ENCODE results near the gene IL12A.

The IL12A gene

GRCh38 chr3:160010578-160010977, 21.9 kb downstream of the IL12A start:
- no peak for TF ChIP-seq CTCF (IDR thresholded peaks at IDR 0.05; ENCODE audit: borderline replicate concordance, insufficient read depth, low read depth, low read length)
- H3K4me3 ChIP-seq (ENCODE audit: low read depth, low read length), result no peak overlapping the region

GRCh38 chr3:160012108-160012507, 23.5 kb downstream of the IL12A start:
- no peak overlapping the region for H3K4me3 ChIP-seq (ENCODE audit: low read depth, low read length)
- TF ChIP-seq CTCF (IDR thresholded peaks at IDR 0.05; ENCODE audit: borderline replicate concordance, insufficient read depth, low read depth, low read length), result no peak

DNA sequence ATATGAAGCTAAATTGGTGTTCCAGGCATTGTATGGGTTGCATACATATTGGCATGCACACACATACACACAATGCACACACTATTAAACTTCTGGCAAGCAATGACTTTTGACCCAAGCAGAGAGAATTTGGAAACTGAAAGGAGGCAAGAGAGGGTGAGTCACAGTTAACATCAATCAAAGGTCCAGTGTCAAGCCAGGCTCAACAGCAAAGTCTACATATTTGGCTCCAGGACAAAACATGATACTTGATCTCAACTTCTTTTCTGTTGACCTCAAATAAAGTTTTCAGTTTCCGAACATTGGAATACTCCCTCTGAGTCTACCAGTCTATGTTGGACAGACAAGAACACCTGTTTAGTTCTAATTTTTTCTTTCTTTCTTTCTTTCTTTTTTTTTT, 28.3 kb downstream of the IL12A start:
- no peak for TF ChIP-seq CTCF (IDR thresholded peaks at IDR 0.05; ENCODE audit: borderline replicate concordance, insufficient read depth, low read depth, low read length)
- no peak overlapping the region for H3K4me3 ChIP-seq (ENCODE audit: low read depth, low read length)

- no peak for TF ChIP-seq CTCF (IDR thresholded peaks at IDR 0.05; ENCODE audit: borderline replicate concordance, insufficient read depth, low read depth, low read length)
- H3K4me3 ChIP-seq (ENCODE audit: low read depth, low read length), result no peak overlapping the region
These were observed 30.3 kb downstream of the IL12A start for GRCh38 chr3:160018959-160019358.

GRCh38 chr3:160020057-160020711, 31.5 kb downstream of the IL12A start:
- TF ChIP-seq CTCF (IDR thresholded peaks at IDR 0.05; ENCODE audit: borderline replicate concordance, insufficient read depth, low read depth, low read length), result no peak
- H3K4me3 ChIP-seq (ENCODE audit: low read depth, low read length), result no peak overlapping the region

- no peak for TF ChIP-seq CTCF (IDR thresholded peaks at IDR 0.05; ENCODE audit: borderline replicate concordance, insufficient read depth, low read depth, low read length)
- no peak overlapping the region for H3K4me3 ChIP-seq (ENCODE audit: low read depth, low read length)
These were observed 33.4 kb downstream of the IL12A start for GRCh38 chr3:160022068-160022467.

GRCh38 chr3:160023476-160023875, 34.8 kb downstream of the IL12A start:
- no peak overlapping the region for H3K4me3 ChIP-seq (ENCODE audit: low read depth, low read length)
- no peak for TF ChIP-seq CTCF (IDR thresholded peaks at IDR 0.05; ENCODE audit: borderline replicate concordance, insufficient read depth, low read depth, low read length)

All from GM12875 (cell line).